ENCODE data around the gene SYNPO2L. TPM values are rescaled to one million over a fixed set of nuclear protein-coding genes. Genes with fewer than 3 reads are reported as not detected.

Gene SYNPO2L
- total RNA-seq, 1 donor: under 0.01 TPM

DNA sequence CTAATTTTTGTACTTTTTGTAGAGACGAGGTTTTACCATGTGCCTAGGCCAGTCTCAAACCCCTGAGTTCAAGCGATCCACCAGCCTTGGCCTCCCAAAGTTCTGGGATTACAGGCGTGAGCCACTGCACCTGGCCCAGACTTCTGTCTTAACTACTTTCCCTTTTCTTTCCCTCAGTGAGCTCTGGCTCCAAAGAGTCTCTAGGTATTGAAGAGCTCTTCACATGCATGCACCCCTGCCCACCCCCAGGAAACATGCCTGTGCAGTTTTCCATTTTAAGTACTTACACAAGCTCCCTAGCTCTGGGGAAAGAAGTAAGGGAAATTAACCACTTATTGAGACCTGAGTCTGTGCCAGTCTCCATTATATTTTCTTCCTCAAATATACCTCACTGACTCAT, 16.5 kb downstream of the SYNPO2L start:
- H3K79me2 ChIP-seq (ENCODE audit: insufficient read depth, low read length): no peaks in the 10 kb centered on the region
- H3K4me3 ChIP-seq (ENCODE audit: insufficient read depth, low read length): no peak overlapping the region
- H3K27ac ChIP-seq (ENCODE audit: low read depth, low read length): no peak overlapping the region
- no peak for TF ChIP-seq CTCF (IDR thresholded peaks at IDR 0.05; ENCODE audit: extremely low read depth, low read depth, low read length)
- no peak for DNase-seq (ENCODE audit: insufficient read length, low spot score, missing footprints)
- H3K36me3 ChIP-seq (ENCODE audit: insufficient read depth, low read length): no peaks in the 10 kb centered on the region
- no peaks in the 10 kb centered on the region for H3K4me1 ChIP-seq (ENCODE audit: insufficient read depth, low read length)
- peaks cover 12% of the 10 kb centered on the region for H3K27me3 ChIP-seq (ENCODE audit: insufficient read depth, low read length)
- no peaks in the 10 kb centered on the region for H4K20me1 ChIP-seq (ENCODE audit: insufficient read depth, low read length)
- H2AFZ ChIP-seq (ENCODE audit: low read length): no peak overlapping the region
- no peak overlapping the region for H3K4me2 ChIP-seq (ENCODE audit: insufficient read depth, low read length)
- H3K9me3 ChIP-seq (ENCODE audit: low read depth, low read length): no peaks in the 10 kb centered on the region

- H3K4me1 ChIP-seq (ENCODE audit: insufficient read depth, low read length): no peaks in the 10 kb centered on the region
- no peak overlapping the region for H3K4me2 ChIP-seq (ENCODE audit: insufficient read depth, low read length)
- H3K27ac ChIP-seq (ENCODE audit: low read depth, low read length): no peak overlapping the region
- H3K9me3 ChIP-seq (ENCODE audit: low read depth, low read length): no peaks in the 10 kb centered on the region
- H3K36me3 ChIP-seq (ENCODE audit: insufficient read depth, low read length): no peaks in the 10 kb centered on the region
- H3K79me2 ChIP-seq (ENCODE audit: insufficient read depth, low read length): no peaks in the 10 kb centered on the region
- peak; percentile 26 for DNase-seq (ENCODE audit: insufficient read length, low spot score, missing footprints)
- H3K27me3 ChIP-seq (ENCODE audit: insufficient read depth, low read length): peaks cover 2% of the 10 kb centered on the region
- no peak overlapping the region for H2AFZ ChIP-seq (ENCODE audit: low read length)
- H3K4me3 ChIP-seq (ENCODE audit: insufficient read depth, low read length): no peak overlapping the region
- no peak for TF ChIP-seq CTCF (IDR thresholded peaks at IDR 0.05; ENCODE audit: extremely low read depth, low read depth, low read length)
- H4K20me1 ChIP-seq (ENCODE audit: insufficient read depth, low read length): no peaks in the 10 kb centered on the region
Observed at GRCh38 chr10:73635781-73636180, 20.0 kb downstream of the SYNPO2L start.

DNA sequence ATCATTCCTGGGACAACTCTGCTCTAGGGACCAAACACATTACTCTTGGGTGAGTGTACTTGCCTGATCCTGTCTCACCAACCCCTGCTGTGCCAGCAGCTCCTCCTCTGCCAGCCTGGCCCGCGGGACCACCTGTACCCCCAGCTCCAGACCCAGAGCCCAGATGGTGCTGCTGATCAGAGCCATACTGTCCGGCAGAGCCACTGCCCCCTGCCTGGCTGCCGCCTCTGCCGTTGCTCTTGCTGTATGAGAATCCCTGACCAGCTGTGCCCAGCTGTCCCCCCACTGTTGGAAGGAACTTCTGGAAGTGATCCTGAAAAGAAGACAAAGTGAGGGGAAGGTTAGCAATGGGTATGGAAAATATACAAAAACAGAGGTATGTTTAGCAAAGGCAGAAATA, 21.4 kb downstream of the SYNPO2L start:
- Histone ChIP-seq H4K20me1 (ENCODE audit: insufficient read depth, low read length) (no peaks in the 10 kb centered on the region), H2AFZ (ENCODE audit: low read length) (no peak overlapping the region), H3K36me3 (ENCODE audit: insufficient read depth, low read length) (no peaks in the 10 kb centered on the region), H3K4me1 (ENCODE audit: insufficient read depth, low read length) (no peaks in the 10 kb centered on the region), H3K79me2 (ENCODE audit: insufficient read depth, low read length) (no peaks in the 10 kb centered on the region), H3K9me3 (ENCODE audit: low read depth, low read length) (no peaks in the 10 kb centered on the region), H3K4me3 (ENCODE audit: insufficient read depth, low read length) (no peak overlapping the region), H3K4me2 (ENCODE audit: insufficient read depth, low read length) (no peak overlapping the region), H3K27ac (ENCODE audit: low read depth, low read length) (no peak overlapping the region), H3K27me3 (ENCODE audit: insufficient read depth, low read length) (peaks cover 2% of the 10 kb centered on the region)
- DNase-seq (ENCODE audit: insufficient read length, low spot score, missing footprints): no peak
- TF ChIP-seq CTCF (IDR thresholded peaks at IDR 0.05; ENCODE audit: extremely low read depth, low read depth, low read length): no peak

- TF ChIP-seq CTCF (IDR thresholded peaks at IDR 0.05; ENCODE audit: extremely low read depth, low read depth, low read length): no peak
- no peaks in the 10 kb centered on the region for H3K9me3 ChIP-seq (ENCODE audit: low read depth, low read length)
- H3K4me1 ChIP-seq (ENCODE audit: insufficient read depth, low read length): peaks cover 5% of the 10 kb centered on the region
- no peaks in the 10 kb centered on the region for H3K27me3 ChIP-seq (ENCODE audit: insufficient read depth, low read length)
- no peak for DNase-seq (ENCODE audit: insufficient read length, low spot score, missing footprints)
- H4K20me1 ChIP-seq (ENCODE audit: insufficient read depth, low read length): no peaks in the 10 kb centered on the region
- H3K79me2 ChIP-seq (ENCODE audit: insufficient read depth, low read length): peaks cover 7% of the 10 kb centered on the region
- no peak overlapping the region for H3K4me2 ChIP-seq (ENCODE audit: insufficient read depth, low read length)
- H3K4me3 ChIP-seq (ENCODE audit: insufficient read depth, low read length): no peak overlapping the region
- H3K36me3 ChIP-seq (ENCODE audit: insufficient read depth, low read length): no peaks in the 10 kb centered on the region
- no peak overlapping the region for H3K27ac ChIP-seq (ENCODE audit: low read depth, low read length)
- no peak overlapping the region for H2AFZ ChIP-seq (ENCODE audit: low read length)
Observed at GRCh38 chr10:73629165-73629564, 26.7 kb downstream of the SYNPO2L start.
